GM23248 (cell line): ENCODE data around the gene NOS1AP. TPM values are rescaled to one million over a fixed set of nuclear protein-coding genes. Genes with fewer than 3 reads are reported as not detected.
A peak's percentile ranks its signal among the peaks of the same experiment; 100 is the strongest.

Source experiments
- DNase-seq: peaks from one replicate; pipeline ENCODE4 v3.0.0-alpha.2; 2015
- H2AFZ ChIP-seq: fragments of 200-600 bp; sonication (generic); 2 replicates; pipeline ENCODE4 v1.6.1; 2016; ENCODE audit warnings: antibody characterized with exemption
- H3F3A ChIP-seq: fragments of 200-600 bp; sonication (generic); 2 replicates; pipeline ENCODE4 v1.6.1; 2016; ENCODE audit warnings: mild to moderate bottlenecking, antibody characterized with exemption, mixed run types; ENCODE audit not compliant: insufficient read depth
- H3K27ac ChIP-seq: fragments of 200-600 bp; sonication (generic); 2 replicates; pipeline ENCODE4 v1.5.1; 2016; ENCODE audit warnings: mild to moderate bottlenecking
- H3K27me3 ChIP-seq: fragments of 200-600 bp; sonication (generic); replicated peaks from 2 replicates; pipeline ENCODE4 v1.6.1; 2016; ENCODE audit warnings: mild to moderate bottlenecking; ENCODE audit not compliant: insufficient read depth
- H3K36me3 ChIP-seq: fragments of 200-600 bp; sonication (generic); 2 replicates; pipeline ENCODE4 v1.6.1; 2016; ENCODE audit warnings: low read depth, mild to moderate bottlenecking
- H3K4me1 ChIP-seq: fragments of 200-600 bp; sonication (generic); 2 replicates; pipeline ENCODE4 v1.6.1; 2016; ENCODE audit warnings: mild to moderate bottlenecking; ENCODE audit not compliant: insufficient read depth
- H3K4me2 ChIP-seq: fragments of 200-600 bp; sonication (generic); one replicate; pipeline ENCODE4 v1.6.1; 2016; ENCODE audit warnings: mild to moderate bottlenecking; ENCODE audit not compliant: unreplicated experiment
- H3K4me3 ChIP-seq: fragments of 200-600 bp; sonication (generic); 2 replicates; pipeline ENCODE4 v1.5.1; 2016; ENCODE audit warnings: mild to moderate bottlenecking
- H3K79me2 ChIP-seq: fragments of 200-600 bp; sonication (generic); 2 replicates; pipeline ENCODE4 v1.6.1; 2016; ENCODE audit warnings: mild to moderate bottlenecking; ENCODE audit not compliant: insufficient read depth
- H3K9ac ChIP-seq: fragments of 200-600 bp; sonication (generic); 2 replicates; pipeline ENCODE4 v1.6.1; 2016; ENCODE audit warnings: mild to moderate bottlenecking
- H3K9me2 ChIP-seq: fragments of 200-600 bp; sonication (generic); 2 replicates; pipeline ENCODE4 v1.6.1; 2016; ENCODE audit warnings: mixed run types, mild to moderate bottlenecking, moderate library complexity; ENCODE audit not compliant: insufficient read depth
- H3K9me3 ChIP-seq: fragments of 200-600 bp; sonication (generic); one replicate; pipeline ENCODE4 v1.6.1; 2017; ENCODE audit warnings: low read depth
- H4K20me1 ChIP-seq: fragments of 200-600 bp; sonication (generic); 2 replicates; pipeline ENCODE4 v1.6.0; 2016; ENCODE audit not compliant: insufficient read depth
- EZH2 ChIP-seq: fragments of 200-600 bp; sonication (generic); IDR thresholded peaks from 2 replicates; pipeline ENCODE4 v1.6.1; 2018; ENCODE audit warnings: antibody characterized with exemption, mild to moderate bottlenecking; ENCODE audit not compliant: insufficient read depth, poor library complexity, severe bottlenecking
- EZH2phosphoT487 ChIP-seq: fragments of 200-600 bp; sonication (generic); IDR thresholded peaks from 2 replicates; pipeline ENCODE4 v1.6.1; 2018; ENCODE audit warnings: antibody characterized with exemption, moderate library complexity, mild to moderate bottlenecking, low read depth; ENCODE audit not compliant: insufficient read depth
- WGBS, 2 experiments: methylation state at CpG; one replicate each; pipeline ENCODE4 v1.1.6; 2015 to 2017; ENCODE audit warnings: low lambda C conversion rate in 2 of 2, low coverage in 1 of 2; ENCODE audit errors: missing lambda C conversion rate in 2 of 2; 5-methylcytosine and 5-hydroxymethylcytosine counted together
- in situ Hi-C: fragments of 300-500 bp; cut with MboI; formaldehyde crosslinking; loops from 2 replicates; pipeline ENCODE4 v1.15.0; 2020
- polyA plus RNA-seq: library from polyadenylated mRNA; unstranded; fragments of >200 nt; fragmentation: Nextera tagmentation; extraction: Ambion mirVana; gene quantifications from 2 replicates; pipeline ENCODE4 v1.2.1, GENCODE V29; 2016
- total RNA-seq: library from RNA; depleted of rRNA; stranded (reverse); fragments of >200 nt; shearing (Covaris generic); gene quantifications from 2 replicates; pipeline ENCODE4 v1.2.3, GENCODE V29; 2014

NOS1AP gene
- total and polyA plus RNA-seq, 2 experiments from 2014 or later, result 0.18 TPM; not detected in 1

- Histone ChIP-seq H3K9me3 (no peaks in the 10 kb centered on the region), H3K79me2 (no peaks in the 10 kb centered on the region), H3K9ac (no peak overlapping the region), H3K4me3 (no peak overlapping the region), H4K20me1 (no peaks in the 10 kb centered on the region), H3K9me2 (no peaks in the 10 kb centered on the region), H3K27ac (no peak overlapping the region), H3K36me3 (no peaks in the 10 kb centered on the region), H3K4me2 (no peak overlapping the region), H3K27me3 (no peaks in the 10 kb centered on the region), H3F3A (no peaks in the 10 kb centered on the region), H3K4me1 (no peaks in the 10 kb centered on the region), H2AFZ (no peak overlapping the region)
- WGBS, 2 experiments, result 73 to 94% methylated on average over 1 of the region's 1 CpG
- DNase-seq, result peak; percentile 12
- in situ Hi-C loops, result loop anchor here (25.0 kb wide), 1 partner anchor 448 kb away; no protein-coding TSS in a partner anchor
- TF ChIP-seq EZH2phosphoT487 (no peak), EZH2 (no peak)
These were observed 295.0 kb downstream of the NOS1AP start for GRCh38 chr1:162364498-162364897.

- WGBS, 2 experiments, result 81 to 83% methylated on average over 10 of the region's 10 CpGs
- TF ChIP-seq EZH2phosphoT487, result no peak
- no peak for TF ChIP-seq EZH2
These were observed 296.0 kb downstream of the NOS1AP start for GRCh38 chr1:162365284-162366020.

GRCh38 chr1:162366149-162366548, 296.7 kb downstream of the NOS1AP start:
- H2AFZ ChIP-seq, result no peak overlapping the region

More at GRCh38 chr1:162365284-162366020, 296.0 kb downstream of the NOS1AP start:
- no peak overlapping the region for H3K4me3 ChIP-seq
- no peaks in the 10 kb centered on the region for H3F3A ChIP-seq
- H3K4me2 ChIP-seq, result no peak overlapping the region
- no peaks in the 10 kb centered on the region for H3K27me3 ChIP-seq
- H4K20me1 ChIP-seq, result no peaks in the 10 kb centered on the region
- no peak overlapping the region for H2AFZ ChIP-seq
- H3K9me3 ChIP-seq, result no peaks in the 10 kb centered on the region
- H3K4me1 ChIP-seq, result no peaks in the 10 kb centered on the region
- in situ Hi-C loops, result loop anchor here (25.0 kb wide), 1 partner anchor 447 kb away; no protein-coding TSS in a partner anchor
- no peaks in the 10 kb centered on the region for H3K79me2 ChIP-seq
- no peak overlapping the region for H3K9ac ChIP-seq
- H3K27ac ChIP-seq, result no peak overlapping the region
- no peaks in the 10 kb centered on the region for H3K9me2 ChIP-seq
- no peaks in the 10 kb centered on the region for H3K36me3 ChIP-seq
- no peak for DNase-seq

GRCh38 chr1:162366671-162367070, 297.2 kb downstream of the NOS1AP start:
- Histone ChIP-seq H3K9me3 (no peaks in the 10 kb centered on the region), H4K20me1 (no peaks in the 10 kb centered on the region), H3K9me2 (no peaks in the 10 kb centered on the region), H3K36me3 (no peaks in the 10 kb centered on the region), H3K79me2 (no peaks in the 10 kb centered on the region), H3K4me2 (no peak overlapping the region), H3K27ac (no peak overlapping the region), H3K27me3 (no peaks in the 10 kb centered on the region), H3F3A (no peaks in the 10 kb centered on the region), H2AFZ (no peak overlapping the region), H3K4me3 (no peak overlapping the region), H3K9ac (no peak overlapping the region), H3K4me1 (no peaks in the 10 kb centered on the region)
- in situ Hi-C loops, result loop anchor here (25.0 kb wide), 1 partner anchor 446 kb away; no protein-coding TSS in a partner anchor
- DNase-seq, result no peak
- no peak for TF ChIP-seq EZH2
- TF ChIP-seq EZH2phosphoT487, result no peak
- 75 to 84% methylated on average over 9 of the region's 9 CpGs for WGBS, 2 experiments

More at GRCh38 chr1:162366149-162366548, 296.7 kb downstream of the NOS1AP start:
- Histone ChIP-seq H3K9ac (no peak overlapping the region), H3F3A (no peaks in the 10 kb centered on the region), H3K79me2 (no peaks in the 10 kb centered on the region), H3K4me2 (no peak overlapping the region), H4K20me1 (no peaks in the 10 kb centered on the region), H3K9me2 (no peaks in the 10 kb centered on the region), H3K4me1 (no peaks in the 10 kb centered on the region), H3K27ac (no peak overlapping the region), H3K9me3 (no peaks in the 10 kb centered on the region), H3K4me3 (no peak overlapping the region), H3K27me3 (no peaks in the 10 kb centered on the region), H3K36me3 (no peaks in the 10 kb centered on the region)
- TF ChIP-seq EZH2phosphoT487 (no peak), EZH2 (no peak)
- DNase-seq, result no peak
- in situ Hi-C loops, result loop anchor here (25.0 kb wide), 1 partner anchor 446 kb away; no protein-coding TSS in a partner anchor
- WGBS, 2 experiments, result 56 to 61% methylated on average over 4 of the region's 4 CpGs
